Naive thymus-derived CD4-positive, alpha-beta T cell (primary cell): ENCODE results near the gene TRABD2A. TPM values are rescaled to one million over a fixed set of nuclear protein-coding genes. Genes with fewer than 3 reads are reported as not detected.
"Not testable (repeated sequence)": the region's sequence is repeated elsewhere in the genome, so short reads cannot be mapped to it uniquely, and the experiment has no call there.

ENCODE experiments used
- ATAC-seq: fragments of 150-1000 bp; cut with Tn5 transposase; 2 replicates; pipeline ENCODE4 v1.10.0; 2021; ENCODE audit warnings: mild to moderate bottlenecking, moderate library complexity
- CTCF ChIA-PET: fragments of 350-600 bp; sonication (Branson Sonifier 250); formaldehyde crosslinking; loops from one replicate; lab custom pipeline; 2021; ENCODE audit warnings: antibody characterized with exemption; lab: Charles Lee
- POLR2A ChIA-PET: fragments of 350-600 bp; sonication (Branson Sonifier 250); formaldehyde crosslinking; loops from one replicate; lab custom pipeline; 2021; ENCODE audit warnings: antibody characterized with exemption, inconsistent platforms; lab: Charles Lee
- DNase-seq, 9 donors: peaks; one replicate each; pipeline versions ENCODE4 v3.0.0 to v3.0.0-alpha.2; 2020 to 2022; ENCODE audit warnings: mixed read lengths in 1 of 9
- H3K27ac ChIP-seq: one replicate; pipeline ENCODE4 v1.7.0; 2013; ENCODE audit warnings: mild to moderate bottlenecking, low read depth, low read length, moderate library complexity
- H3K27me3 ChIP-seq, 2 donors: one replicate each; pipeline ENCODE4 v1.7.0; 2013; ENCODE audit warnings: low read length in 2 of 2, mild to moderate bottlenecking in 2 of 2, moderate library complexity in 2 of 2; ENCODE audit not compliant: control insufficient read depth in 2 of 2, insufficient read depth in 2 of 2
- H3K36me3 ChIP-seq, 3 experiments: 1 replicate in 2 of 3; 2 replicates in 1 of 3; pipeline ENCODE4 v1.7.0; 2013; ENCODE audit warnings: low read length in 3 of 3, mild to moderate bottlenecking in 3 of 3, moderate library complexity in 1 of 3; ENCODE audit not compliant: insufficient read depth in 3 of 3, control insufficient read depth in 2 of 3
- H3K4me1 ChIP-seq, 2 donors: one replicate each; pipeline ENCODE4 v1.7.0; 2013; ENCODE audit warnings: low read length in 2 of 2, mild to moderate bottlenecking in 2 of 2, moderate library complexity in 1 of 2; ENCODE audit not compliant: control insufficient read depth in 2 of 2, insufficient read depth in 2 of 2
- H3K4me3 ChIP-seq: 2 replicates; pipeline ENCODE4 v1.7.0; 2013; ENCODE audit warnings: mild to moderate bottlenecking, low read length
- H3K9me3 ChIP-seq, 3 experiments: 1 replicate in 2 of 3; 2 replicates in 1 of 3; pipeline ENCODE4 v1.7.0; 2013; ENCODE audit warnings: low read length in 3 of 3; ENCODE audit not compliant: control insufficient read depth in 2 of 3
- H3K27ac Mint-ChIP-seq, 9 donors: one replicate each; pipeline ENCODE4 v1.8.0; 2020 to 2022; ENCODE audit warnings: mixed read lengths in 9 of 9, mild to moderate bottlenecking in 8 of 9, moderate library complexity in 5 of 9, inconsistent platforms in 2 of 9
- H3K27me3 Mint-ChIP-seq, 5 donors: one replicate each; pipeline ENCODE4 v1.8.0; 2021 to 2022; ENCODE audit warnings: mixed read lengths in 5 of 5, mild to moderate bottlenecking in 1 of 5
- H3K36me3 Mint-ChIP-seq, 5 donors: one replicate each; pipeline ENCODE4 v1.8.0; 2020 to 2022; ENCODE audit warnings: mixed read lengths in 5 of 5, mild to moderate bottlenecking in 3 of 5, inconsistent platforms in 1 of 5
- H3K4me1 Mint-ChIP-seq, 7 donors: one replicate each; pipeline ENCODE4 v1.8.0; 2020 to 2022; ENCODE audit warnings: mixed read lengths in 7 of 7, mild to moderate bottlenecking in 3 of 7, inconsistent platforms in 1 of 7
- H3K4me3 Mint-ChIP-seq, 10 donors: one replicate each; pipeline ENCODE4 v1.8.0; 2020 to 2022; ENCODE audit warnings: mild to moderate bottlenecking in 10 of 10, mixed read lengths in 10 of 10, moderate library complexity in 6 of 10, inconsistent platforms in 2 of 10
- H3K9me3 Mint-ChIP-seq, 11 donors: one replicate each; pipeline ENCODE4 v1.8.0; 2020 to 2022; ENCODE audit warnings: mixed read lengths in 11 of 11, mild to moderate bottlenecking in 4 of 11, inconsistent platforms in 1 of 11, moderate library complexity in 1 of 11
- intact Hi-C, 2 donors: fragments of 100-400 bp; cut with micrococcal nuclease; formaldehyde crosslinking; loops; one replicate each; pipeline ENCODE4 v1.15.1; 2023
- polyA plus RNA-seq, 2 donors: library from polyadenylated mRNA; unstranded; fragments of 300-500 nt; fragmentation: Illumina TruSeq; gene quantifications; one replicate each; pipeline ENCODE4 v1.2.3, GENCODE V29; 2021
- total RNA-seq, 6 experiments: library from RNA in 5 of 6; stranded (reverse) in 5 of 6; gene quantifications; 1 replicate in 5 of 6; 2 replicates in 1 of 6; pipeline ENCODE4 v1.2.3 and lab custom pipeline; 2021 to 2026

TRABD2A gene
- total and polyA plus RNA-seq, 7 experiments from 2014 or later = 75.0 to 288 (median 182) TPM

DNA sequence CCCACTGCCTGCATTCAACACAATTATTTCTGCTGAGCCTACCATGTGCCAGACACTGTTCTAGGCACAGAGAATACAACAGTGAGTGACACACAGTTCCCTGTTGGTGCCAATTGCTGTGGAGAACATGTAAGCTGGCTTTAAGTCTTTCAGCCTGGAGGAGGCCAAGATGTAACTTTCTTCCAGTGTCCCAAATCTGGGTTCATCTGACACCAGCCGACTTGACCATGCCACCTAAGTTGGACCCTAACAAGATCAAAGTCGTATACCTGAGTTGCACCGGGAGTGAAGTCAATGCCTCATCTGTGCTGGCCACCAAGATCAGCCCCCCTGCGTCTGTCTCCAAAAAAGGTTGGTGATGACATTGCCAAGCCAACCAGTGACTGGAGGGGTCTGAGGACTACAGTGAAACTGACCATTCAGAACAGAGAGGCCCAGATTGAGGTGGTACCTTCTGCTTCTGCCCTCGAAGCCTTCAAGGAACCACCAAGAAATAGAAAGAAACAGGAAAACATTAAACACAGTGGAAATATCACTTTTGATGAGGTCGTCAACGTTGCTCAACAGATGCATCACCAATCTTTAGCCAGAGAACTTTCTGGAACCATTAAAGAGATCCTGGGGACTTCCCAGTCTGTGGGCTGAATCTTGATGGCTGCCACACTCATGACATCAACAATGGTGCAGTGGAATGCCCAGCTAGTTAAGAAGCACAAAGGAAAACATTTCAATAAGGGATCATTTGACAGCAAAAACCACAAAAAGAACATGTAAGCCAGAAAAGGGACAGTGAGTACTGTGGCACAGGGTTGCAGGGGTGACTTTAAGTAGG is 6.3 kb downstream of the TRABD2A start:
- ChIA-PET CTCF (interaction anchor here (0.6 to 3.7 kb wide), 4 partner anchors 51 to 411 kb away, joined by 3 to 24 read pairs (median 4); no protein-coding TSS in a partner anchor), POLR2A (interaction anchor here (0.7 to 19.4 kb wide), 11 partner anchors 12 to 225 kb away, joined by 3 to 617 read pairs (median 4); partner anchors contain the start of gene TMSB10)
- peak overlapping the region; percentile 59 to 99 (median 94) for H3K4me3 Mint-ChIP-seq
- no peaks in the 10 kb centered on the region for H3K27me3 Mint-ChIP-seq
- DNase-seq (peak in 2 of 9 donors; percentile 23 to 78), ATAC-seq (peak; percentile 60)
- H3K4me1 Mint-ChIP-seq = peaks cover 47 to 90% (median 78%) of the 10 kb centered on the region in 7 donors
- H3K36me3 Mint-ChIP-seq = peaks cover 13 to 45% (median 33%) of the 10 kb centered on the region in 5 donors
- Histone ChIP-seq H3K36me3 (peaks cover 0 to 28% (median 3%) of the 10 kb centered on the region in 3 experiments), H3K27ac (peak overlapping the region; percentile 89), H3K27me3 (no peaks in the 10 kb centered on the region), H3K9me3 (no peaks in the 10 kb centered on the region), H3K4me3 (no peak overlapping the region), H3K4me1 (peaks cover 0 to 80% of the 10 kb centered on the region in 2 donors)
- peaks cover 0 to 4% (median 0%) of the 10 kb centered on the region in 11 donors for H3K9me3 Mint-ChIP-seq
- peak overlapping the region; percentile 79 to 98 (median 96) for H3K27ac Mint-ChIP-seq
- intact Hi-C loops = loop anchor here in 1 of 2 donors (5.0 kb wide), 1 partner anchor 222 kb away; no protein-coding TSS in a partner anchor

DNA sequence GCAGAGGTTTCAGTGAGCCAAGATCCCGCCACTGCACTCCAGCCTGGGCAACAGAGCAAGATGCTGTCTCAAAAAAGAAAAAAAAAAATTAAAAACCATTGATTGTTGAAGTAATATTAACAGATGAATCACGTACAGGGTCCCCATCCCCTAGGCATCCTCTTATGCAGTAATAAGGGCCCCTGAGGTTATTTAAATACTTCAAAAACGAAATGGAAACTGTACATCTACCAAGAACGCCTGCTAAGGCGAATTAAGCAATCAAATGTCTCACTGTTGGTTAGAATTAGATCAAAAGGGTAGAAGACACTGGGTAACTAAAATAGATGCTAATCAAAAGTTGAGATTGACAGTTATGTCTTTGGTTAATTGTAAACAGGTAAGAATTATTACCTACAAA is 7.5 kb downstream of the TRABD2A start:
- Histone ChIP-seq H3K9me3 (no peaks in the 10 kb centered on the region), H3K4me1 (peaks cover 0 to 87% of the 10 kb centered on the region in 2 donors), H3K36me3 (peaks cover 0 to 34% (median 3%) of the 10 kb centered on the region in 3 experiments), H3K4me3 (no peak overlapping the region), H3K27me3 (no peaks in the 10 kb centered on the region), H3K27ac (peak overlapping the region; percentile 89)
- intact Hi-C loops = no loop called here
- Mint-ChIP-seq H3K27me3 (no peaks in the 10 kb centered on the region), H3K4me3 (peak overlapping the region in 9 of 10 donors; percentile 8 to 99 (median 74)), H3K9me3 (peaks cover 0 to 4% (median 0%) of the 10 kb centered on the region in 11 donors), H3K27ac (peak overlapping the region in 8 of 9 donors; percentile 86 to 98 (median 96)), H3K36me3 (peaks cover 13 to 51% (median 39%) of the 10 kb centered on the region in 5 donors), H3K4me1 (peaks cover 47 to 98% (median 88%) of the 10 kb centered on the region in 7 donors)
- ChIA-PET POLR2A (interaction anchor here (1.2 to 19.4 kb wide), 7 partner anchors 12 to 53 kb away, joined by 3 to 617 read pairs (median 6); partner anchors contain the start of gene TMSB10), CTCF (interaction anchor here (0.6 to 1.1 kb wide), 2 partner anchors 53 to 384 kb away, joined by 3 to 4 read pairs; no protein-coding TSS in a partner anchor)
- ATAC-seq (peak; percentile 19), DNase-seq (no peak)

DNA sequence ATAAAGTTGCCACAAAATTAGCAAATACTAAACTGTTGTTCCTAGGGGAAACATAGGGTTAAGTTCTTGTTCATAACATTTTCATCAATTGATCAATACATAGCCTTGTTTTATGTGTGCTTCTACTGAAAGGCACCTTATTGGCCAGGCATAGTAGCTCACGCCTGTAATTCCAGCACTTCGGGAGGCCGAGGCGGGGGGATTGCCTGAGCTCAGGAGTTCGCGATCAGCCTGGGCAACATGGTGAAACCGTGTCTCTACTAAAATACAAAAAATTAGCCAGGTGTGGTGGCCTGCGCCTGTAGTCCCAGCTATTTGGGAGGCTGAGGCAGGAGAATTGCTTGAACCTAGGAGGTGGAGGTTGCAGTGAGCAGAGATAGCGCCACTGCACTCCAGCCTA is 8.2 kb downstream of the TRABD2A start:
- H3K27me3 Mint-ChIP-seq, H3K27me3 ChIP-seq, H3K9me3 Mint-ChIP-seq, H3K4me3 ChIP-seq, DNase-seq, H3K9me3 ChIP-seq, ATAC-seq, intact Hi-C loops: not testable (repeated sequence)
- ChIA-PET POLR2A (interaction anchor here (1.0 to 6.3 kb wide), 8 partner anchors 8 to 247 kb away, joined by 3 to 54 read pairs (median 5); partner anchors contain the start of gene TRABD2A), CTCF (interaction anchor here (0.6 kb wide), 1 partner anchor 383 kb away, joined by 3 read pairs; no protein-coding TSS in a partner anchor)
- Mint-ChIP-seq H3K4me1 (peaks cover 44 to 97% (median 87%) of the 10 kb centered on the region in 7 donors), H3K4me3 (peak overlapping the region in 7 of 10 donors; percentile 17 to 84 (median 57)), H3K27ac (peak overlapping the region in 8 of 9 donors; percentile 33 to 98 (median 84)), H3K36me3 (peaks cover 13 to 53% (median 45%) of the 10 kb centered on the region in 5 donors)
- H3K36me3 ChIP-seq = peaks cover 0 to 34% (median 3%) of the 10 kb centered on the region in 3 experiments
- peaks cover 0 to 81% of the 10 kb centered on the region in 2 donors for H3K4me1 ChIP-seq
- H3K27ac ChIP-seq = peak overlapping the region; percentile 24

DNA sequence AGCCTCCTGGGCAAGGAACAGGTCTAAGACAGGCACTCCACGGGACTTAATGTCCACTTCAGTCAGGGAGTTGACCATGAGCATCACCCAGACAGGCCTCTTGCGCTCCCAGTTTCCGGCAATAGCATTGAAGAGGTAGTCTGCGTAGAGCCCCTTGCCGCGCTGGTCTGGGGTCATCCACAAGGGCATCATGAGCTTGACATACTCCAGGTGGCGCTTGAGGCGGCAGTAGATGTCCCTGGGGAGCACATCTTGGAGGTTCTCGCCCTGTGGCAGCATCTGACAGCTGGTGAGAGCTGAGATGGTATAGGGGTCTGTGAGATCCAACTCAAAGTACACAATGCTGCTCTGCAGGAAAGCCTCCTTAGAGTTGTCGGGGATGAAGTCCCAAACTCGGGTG is 10.6 kb downstream of the TRABD2A start:
- ATAC-seq (no peak), DNase-seq (no peak)
- no peaks in the 10 kb centered on the region for H3K27me3 Mint-ChIP-seq
- Histone ChIP-seq H3K4me3 (no peak overlapping the region), H3K27me3 (no peaks in the 10 kb centered on the region), H3K9me3 (no peaks in the 10 kb centered on the region), H3K4me1 (peaks cover 2 to 75% of the 10 kb centered on the region in 2 donors), H3K36me3 (peaks cover 0 to 41% (median 9%) of the 10 kb centered on the region in 3 experiments), H3K27ac (peak overlapping the region; percentile 24)
- POLR2A ChIA-PET = interaction anchor here (0.6 to 6.3 kb wide), 7 partner anchors 10 to 373 kb away, joined by 3 to 54 read pairs (median 4); partner anchors contain the start of genes TMSB10 and TRABD2A
- CTCF ChIA-PET = interaction anchor here (0.6 to 0.9 kb wide), 5 partner anchors 12 to 428 kb away, joined by 3 to 4 read pairs (median 3); no protein-coding TSS in a partner anchor
- H3K27ac Mint-ChIP-seq = peak overlapping the region in 8 of 9 donors; percentile 33 to 98 (median 92)
- peaks cover 13 to 55% (median 47%) of the 10 kb centered on the region in 5 donors for H3K36me3 Mint-ChIP-seq
- peaks cover 0 to 4% (median 2%) of the 10 kb centered on the region in 11 donors for H3K9me3 Mint-ChIP-seq
- peak overlapping the region; percentile 15 to 89 (median 68) for H3K4me3 Mint-ChIP-seq
- H3K4me1 Mint-ChIP-seq = peaks cover 34 to 97% (median 87%) of the 10 kb centered on the region in 7 donors
- intact Hi-C loops = loop anchor here in 1 of 2 donors (1.0 kb wide), 1 partner anchor 55 kb away; no protein-coding TSS in a partner anchor

DNA sequence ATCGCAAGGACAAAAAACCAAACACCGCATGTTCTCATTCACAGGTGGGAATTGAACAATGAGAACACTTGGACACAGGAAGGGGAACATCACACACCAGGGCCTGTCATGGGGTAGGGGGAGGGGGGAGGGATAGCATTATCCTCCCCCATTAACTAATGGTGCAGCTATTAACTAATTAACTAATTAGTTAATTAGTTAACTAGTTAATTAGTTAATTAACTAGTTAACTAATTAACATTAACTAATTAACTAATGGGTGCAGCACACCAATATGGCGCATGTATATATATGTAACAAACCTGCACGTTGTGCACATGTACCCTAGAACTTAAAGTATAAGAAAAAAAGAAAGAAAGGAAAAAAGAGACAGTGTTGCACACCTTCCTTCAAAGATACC is 12.6 kb downstream of the TRABD2A start:
- Mint-ChIP-seq H3K36me3 (peaks cover 9 to 42% (median 38%) of the 10 kb centered on the region in 5 donors), H3K27ac (peak overlapping the region in 5 of 9 donors; percentile 91 to 99 (median 97)), H3K4me3 (peak overlapping the region in 6 of 10 donors; percentile 4 to 89 (median 67)), H3K4me1 (peaks cover 41 to 97% (median 85%) of the 10 kb centered on the region in 7 donors)
- H3K27me3 ChIP-seq, DNase-seq, H3K27me3 Mint-ChIP-seq, H3K4me3 ChIP-seq, H3K9me3 ChIP-seq, ATAC-seq, H3K9me3 Mint-ChIP-seq: not testable (repeated sequence)
- ChIA-PET CTCF (interaction anchor here (1.2 to 1.4 kb wide), 2 partner anchors 340 to 342 kb away, joined by 3 to 4 read pairs; no protein-coding TSS in a partner anchor), POLR2A (interaction anchor here (0.7 to 6.3 kb wide), 8 partner anchors 7 to 237 kb away, joined by 3 to 54 read pairs (median 5); partner anchors contain the start of genes TMSB10 and TRABD2A)
- Histone ChIP-seq H3K27ac (peak overlapping the region; percentile 56), H3K36me3 (peaks cover 0 to 34% (median 6%) of the 10 kb centered on the region in 3 experiments), H3K4me1 (peaks cover 11 to 73% of the 10 kb centered on the region in 2 donors)
- intact Hi-C loops = loop anchor here in 1 of 2 donors (5.0 kb wide), 1 partner anchor 351 kb away; the partner anchor contains the start of gene DNAH6
